Cardiac fibroblast (primary cell): Measurements from ENCODE around the gene HLX.

ENCODE experiments used
- DNase-seq, 2 donors: peaks; one replicate each; pipeline versions ENCODE4 v3.0.0 to v3.0.0-alpha.2; 2010; ENCODE audit warnings: low read depth in 2 of 2
- H3K4me3 ChIP-seq, 2 donors: replicated peaks in 1 of 2; 1 replicate in 1 of 2; 2 replicates in 1 of 2; pipeline ENCODE4 v1.5.1; 2011; ENCODE audit warnings: low read depth in 2 of 2, low read length in 2 of 2, mild to moderate bottlenecking in 2 of 2, moderate library complexity in 1 of 2
- CTCF ChIP-seq: IDR thresholded peaks from one replicate; pipeline ENCODE4 v1.5.1; 2011; ENCODE audit warnings: low read depth, mild to moderate bottlenecking, low read length, inconsistent platforms

The HLX gene

GRCh38 chr1:220915954-220916353, 36.7 kb downstream of the HLX start:
- TF ChIP-seq CTCF, result no peak
- DNase-seq, result no peak
- no peak overlapping the region for H3K4me3 ChIP-seq

GRCh38 chr1:220917101-220917500, 37.9 kb downstream of the HLX start:
- no peak for DNase-seq
- H3K4me3 ChIP-seq, result no peak overlapping the region
- no peak for TF ChIP-seq CTCF

- H3K4me3 ChIP-seq, result no peak overlapping the region
- no peak for DNase-seq
- no peak for TF ChIP-seq CTCF
Observed at GRCh38 chr1:220917535-220918209, 38.4 kb downstream of the HLX start.

GRCh38 chr1:220918285-220918951, 39.2 kb downstream of the HLX start:
- TF ChIP-seq CTCF, result no peak
- no peak overlapping the region for H3K4me3 ChIP-seq
- no peak for DNase-seq

- TF ChIP-seq CTCF, result no peak
- DNase-seq, result no peak
- no peak overlapping the region for H3K4me3 ChIP-seq
Observed at GRCh38 chr1:220920967-220921366, 41.7 kb downstream of the HLX start.

- no peak overlapping the region for H3K4me3 ChIP-seq
Observed at GRCh38 chr1:220921498-220921897, 42.3 kb downstream of the HLX start.

More at GRCh38 chr1:220921498-220921897, 42.3 kb downstream of the HLX start:
- no peak for TF ChIP-seq CTCF
- DNase-seq, result no peak
